Esophagus muscularis mucosa (tissue), 3 donors: ENCODE data around the gene CNIH3.

Experiments
- POLR2AphosphoS5 ChIP-seq, 2 donors: sonication (generic); formaldehyde crosslinking; IDR thresholded peaks; one replicate each; pipeline ENCODE4 v1.6.1; 2017; ENCODE audit warnings: antibody characterized with exemption in 2 of 2
- TF ChIP-seq, protein P1 (sequence below), 3 experiments: fragments of 200-600 bp in 2 of 3; fragments of 450-650 bp in 1 of 3; sonication (generic) in 2 of 3; IDR thresholded peaks; one replicate each; pipeline ENCODE4 v1.5.1; 2017 to 2019; ENCODE audit warnings: antibody characterized with exemption in 3 of 3, mild to moderate bottlenecking in 2 of 3, moderate library complexity in 1 of 3

- TF ChIP-seq, protein P1, sequence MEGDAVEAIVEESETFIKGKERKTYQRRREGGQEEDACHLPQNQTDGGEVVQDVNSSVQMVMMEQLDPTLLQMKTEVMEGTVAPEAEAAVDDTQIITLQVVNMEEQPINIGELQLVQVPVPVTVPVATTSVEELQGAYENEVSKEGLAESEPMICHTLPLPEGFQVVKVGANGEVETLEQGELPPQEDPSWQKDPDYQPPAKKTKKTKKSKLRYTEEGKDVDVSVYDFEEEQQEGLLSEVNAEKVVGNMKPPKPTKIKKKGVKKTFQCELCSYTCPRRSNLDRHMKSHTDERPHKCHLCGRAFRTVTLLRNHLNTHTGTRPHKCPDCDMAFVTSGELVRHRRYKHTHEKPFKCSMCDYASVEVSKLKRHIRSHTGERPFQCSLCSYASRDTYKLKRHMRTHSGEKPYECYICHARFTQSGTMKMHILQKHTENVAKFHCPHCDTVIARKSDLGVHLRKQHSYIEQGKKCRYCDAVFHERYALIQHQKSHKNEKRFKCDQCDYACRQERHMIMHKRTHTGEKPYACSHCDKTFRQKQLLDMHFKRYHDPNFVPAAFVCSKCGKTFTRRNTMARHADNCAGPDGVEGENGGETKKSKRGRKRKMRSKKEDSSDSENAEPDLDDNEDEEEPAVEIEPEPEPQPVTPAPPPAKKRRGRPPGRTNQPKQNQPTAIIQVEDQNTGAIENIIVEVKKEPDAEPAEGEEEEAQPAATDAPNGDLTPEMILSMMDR (IDR thresholded peaks at IDR 0.05) = no peak
- no peak for TF ChIP-seq POLR2AphosphoS5 (IDR thresholded peaks at IDR 0.05)
Observed at GRCh38 chr1:224759681-224760091, 143.6 kb downstream of the CNIH3 start.
